HCT116 (cell line): ENCODE measurements around the gene PPTC7. TPM values are rescaled to one million over a fixed set of nuclear protein-coding genes. Genes with fewer than 3 reads are reported as not detected.
"Not testable (repeated sequence)": the region's sequence is repeated elsewhere in the genome, so short reads cannot be mapped to it uniquely, and the experiment has no call there.

Experiments
- ATAC-seq: fragments of 200-7000 bp; cut with Tn5 transposase; 2 replicates; pipeline ENCODE4 v1.9.1; 2020; ENCODE audit warnings: mild to moderate bottlenecking, moderate library complexity
- BruUV-seq: library from RNA; stranded (reverse); fragments of 400-500 nt; replicated peaks from 2 replicates; lab custom pipeline; 2021; lab: Mats Ljungman, UMichigan
- CTCF ChIA-PET: fragments of 300-600 bp; sonication (Branson Sonifier 250); formaldehyde crosslinking; loops from one replicate; lab custom pipeline; 2021; ENCODE audit warnings: antibody characterized with exemption; lab: Charles Lee
- POLR2A ChIA-PET: fragments of 300-600, 350-600 bp; sonication (Branson Sonifier 250); formaldehyde crosslinking; loops from one replicate; lab custom pipeline; 2021; ENCODE audit warnings: antibody characterized with exemption; lab: Charles Lee
- RAD21 ChIA-PET, 2 experiments: fragments of 300-600 bp; sonication (Branson Sonifier 250); formaldehyde crosslinking; loops; one replicate each; lab custom pipeline; 2023; ENCODE audit warnings: low total read pairs in 2 of 2; ENCODE audit not compliant: uncharacterized antibody in 2 of 2, unreplicated experiment in 2 of 2, low non-redundant PET in 1 of 2; lab: Charles Lee
- DNase-seq: peaks from one replicate; pipeline ENCODE4 v3.0.0-alpha.2; 2010; ENCODE audit warnings: low read depth, low spot score
- H2AFZ ChIP-seq: fragments of 200-600 bp; shearing (Covaris generic), sonication (generic); 2 replicates; pipeline ENCODE4 v1.6.1; 2017; ENCODE audit warnings: low read depth, mixed run types, mixed read lengths, antibody characterized with exemption, low read length; ENCODE audit not compliant: poor library complexity, severe bottlenecking
- H3K27ac ChIP-seq: 2 replicates; pipeline ENCODE4 v1.5.1; 2012; ENCODE audit warnings: low read depth, low read length
- H3K27me3 ChIP-seq: fragments of 200-600 bp; sonication (generic); 2 replicates; pipeline ENCODE4 v1.6.1; 2016; ENCODE audit warnings: mixed run types, low read length, mixed read lengths; ENCODE audit not compliant: insufficient read depth
- H3K36me3 ChIP-seq, 2 experiments: fragments of 200-500 bp in 1 of 2; fragments of 200-600 bp in 1 of 2; sonication (Bioruptor generic) in 1 of 2; sonication (generic) in 1 of 2; 2 replicates each; pipeline versions ENCODE4 v1.5.1 to v1.6.1; 2014 to 2016; ENCODE audit warnings: low read length in 2 of 2, inconsistent platforms in 1 of 2, mixed read lengths in 1 of 2, mixed run types in 1 of 2; ENCODE audit not compliant: insufficient read depth in 2 of 2, control insufficient read depth in 1 of 2
- H3K4me1 ChIP-seq, 2 experiments: fragments of 200-600 bp in 1 of 2; sonication (generic) in 1 of 2; 2 replicates each; pipeline versions ENCODE4 v1.5.1 to v1.6.1; 2012 to 2017; ENCODE audit warnings: low read length in 2 of 2, inconsistent platforms in 1 of 2, mild to moderate bottlenecking in 1 of 2, mixed read lengths in 1 of 2, mixed run types in 1 of 2, moderate library complexity in 1 of 2; ENCODE audit not compliant: insufficient read depth in 2 of 2, control insufficient read depth in 1 of 2
- H3K4me2 ChIP-seq: fragments of 200-600 bp; sonication (generic); 2 replicates; pipeline ENCODE4 v1.6.1; 2017; ENCODE audit warnings: mixed run types, low read length, mixed read lengths
- H3K4me3 ChIP-seq, 2 experiments: fragments of 200-600 bp in 1 of 2; sonication (generic) in 1 of 2; replicated peaks in 1 of 2; 2 replicates each; pipeline ENCODE4 v1.5.1; 2011 to 2016; ENCODE audit warnings: low read length in 2 of 2, control low read depth in 1 of 2, low read depth in 1 of 2, mild to moderate bottlenecking in 1 of 2, mixed read lengths in 1 of 2, mixed run types in 1 of 2
- H3K79me2 ChIP-seq: fragments of 200-600 bp; sonication (generic); 2 replicates; pipeline ENCODE4 v1.6.1; 2017; ENCODE audit warnings: mild to moderate bottlenecking, mixed run types, low read length, moderate library complexity, mixed read lengths; ENCODE audit not compliant: insufficient read depth
- H3K9ac ChIP-seq: fragments of 200-600 bp; sonication (generic); 2 replicates; pipeline ENCODE4 v1.6.1; 2016; ENCODE audit warnings: low read length, mixed read lengths
- H3K9me2 ChIP-seq: fragments of 200-600 bp; sonication (generic), shearing (Covaris generic); 2 replicates; pipeline ENCODE4 v1.6.1; 2017; ENCODE audit warnings: mixed run types, mild to moderate bottlenecking, moderate library complexity; ENCODE audit not compliant: insufficient read depth
- H3K9me3 ChIP-seq, 2 experiments: fragments of 200-500 bp in 1 of 2; fragments of 200-600 bp in 1 of 2; sonication (Bioruptor generic) in 1 of 2; sonication (generic) in 1 of 2; 2 replicates each; pipeline ENCODE4 v1.6.1; 2014 to 2017; ENCODE audit warnings: low read length in 2 of 2, mixed read lengths in 2 of 2, inconsistent platforms in 1 of 2, low read depth in 1 of 2, mild to moderate bottlenecking in 1 of 2, mixed run types in 1 of 2, moderate library complexity in 1 of 2; ENCODE audit not compliant: control insufficient read depth in 1 of 2, insufficient read depth in 1 of 2
- H4K20me1 ChIP-seq: fragments of 200-600 bp; sonication (generic), shearing (Covaris generic); 2 replicates; pipeline ENCODE4 v1.6.1; 2017; ENCODE audit warnings: mixed run types, mild to moderate bottlenecking, moderate library complexity; ENCODE audit not compliant: insufficient read depth
- CEBPB ChIP-seq: IDR thresholded peaks from 2 replicates; pipeline ENCODE4 v1.6.1; 2012; ENCODE audit warnings: low read depth
- ELF1 ChIP-seq: IDR thresholded peaks from 2 replicates; pipeline ENCODE4 v1.6.1; 2012; ENCODE audit warnings: low read depth, borderline replicate concordance
- FOSL1 ChIP-seq: IDR thresholded peaks from 2 replicates; pipeline ENCODE4 v1.6.1; 2012; ENCODE audit warnings: low read depth
- JUND ChIP-seq: IDR thresholded peaks from 2 replicates; pipeline ENCODE4 v1.6.1; 2012
- POLR2A ChIP-seq: IDR thresholded peaks from 2 replicates; pipeline ENCODE4 v1.7.0; 2011; ENCODE audit warnings: borderline replicate concordance; ENCODE audit not compliant: insufficient read depth, insufficient read length; ENCODE audit errors: extremely low read depth
- RAD21 ChIP-seq: IDR thresholded peaks from 2 replicates; pipeline ENCODE4 v1.6.1; 2012; ENCODE audit warnings: low read depth, mild to moderate bottlenecking
- SIN3A ChIP-seq: IDR thresholded peaks from 2 replicates; pipeline ENCODE4 v1.6.1; 2012; ENCODE audit warnings: low read depth
- SP1 ChIP-seq: IDR thresholded peaks from 2 replicates; pipeline ENCODE4 v1.6.1; 2012; ENCODE audit warnings: low read depth
- TCF7L2 ChIP-seq: IDR thresholded peaks from 2 replicates; pipeline ENCODE4 v1.7.0; 2011; ENCODE audit warnings: borderline replicate concordance, inconsistent platforms; ENCODE audit not compliant: insufficient read depth, insufficient read length; ENCODE audit errors: extremely low read depth
- ZNF274 ChIP-seq: fragments of 200-500 bp; sonication (Bioruptor generic); IDR thresholded peaks from 2 replicates; pipeline ENCODE4 v1.6.1; 2014; ENCODE audit warnings: mild to moderate bottlenecking, low read depth, low read length, inconsistent platforms
- intact Hi-C: fragments of 100-400 bp; cut with micrococcal nuclease; formaldehyde crosslinking; loops from 2 replicates; pipeline ENCODE4 v1.10.0; 2022
- total RNA-seq: library from RNA; stranded (reverse); gene quantifications from one replicate; pipeline ENCODE4 v1.2.1, GENCODE V29; 2021; ENCODE audit not compliant: unreplicated experiment
- TF ChIP-seq, protein P1 (sequence below): IDR thresholded peaks from 2 replicates; pipeline ENCODE4 v1.6.1; 2011; ENCODE audit warnings: mild to moderate bottlenecking, low read length, moderate library complexity; ENCODE audit not compliant: insufficient replicate concordance; ENCODE audit errors: extremely low read depth
- TF ChIP-seq, protein P2 (sequence below): IDR thresholded peaks from 2 replicates; pipeline ENCODE4 v1.6.1; 2012
- TF ChIP-seq, protein P3 (sequence below): IDR thresholded peaks from 2 replicates; pipeline ENCODE4 v1.6.1; 2012
- TF ChIP-seq, protein P4 (sequence below), 3 experiments: fragments of 200-600 bp in 1 of 3; sonication (generic) in 1 of 3; IDR thresholded peaks in 2 of 3; conservative IDR thresholded peaks in 1 of 3; 2 replicates each; pipeline ENCODE4 v1.5.1; 2012 to 2017; ENCODE audit warnings: low read depth in 2 of 3, low read length in 2 of 3, antibody characterized with exemption in 1 of 3, borderline replicate concordance in 1 of 3, control low read depth in 1 of 3, mild to moderate bottlenecking in 1 of 3, mixed read lengths in 1 of 3, mixed run types in 1 of 3, moderate library complexity in 1 of 3; ENCODE audit not compliant: insufficient read depth in 1 of 3

PPTC7 gene
- total RNA-seq, 1 experiment from 2014 or later = 25.2 TPM

DNA sequence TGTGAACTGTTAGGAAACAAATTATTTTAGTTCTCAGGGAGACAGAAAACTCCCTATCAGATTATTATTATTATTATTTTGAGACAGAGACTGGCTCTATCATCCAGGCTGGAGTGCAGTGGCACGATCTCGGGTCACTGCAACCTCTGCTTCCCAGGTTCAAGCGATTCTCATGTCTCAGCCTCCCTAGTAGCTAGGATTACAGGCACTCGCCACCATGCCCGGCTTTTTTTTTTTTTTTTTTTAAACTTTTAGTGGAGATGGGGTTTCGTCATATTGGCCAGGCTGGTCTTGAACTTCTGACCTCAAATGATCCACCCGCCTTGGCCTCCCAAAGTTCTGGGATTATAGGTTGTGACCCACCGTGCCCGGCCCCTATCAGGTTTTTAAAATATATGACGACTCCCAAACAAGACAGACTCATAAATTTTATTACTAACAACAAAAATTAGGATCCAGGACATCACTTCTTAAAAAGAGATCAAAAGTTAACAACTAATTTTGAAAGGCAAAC lies 8.3 kb downstream of the PPTC7 start:
- H3K9me2 ChIP-seq, H4K20me1 ChIP-seq, H2AFZ ChIP-seq, H3K27ac ChIP-seq, POLR2A ChIA-PET, H3K4me3 ChIP-seq, RAD21 ChIA-PET, H3K27me3 ChIP-seq, ATAC-seq, H3K9me3 ChIP-seq, DNase-seq, H3K36me3 ChIP-seq, BruUV-seq, intact Hi-C loops: not testable (repeated sequence)
- peaks cover 82% of the 10 kb centered on the region for H3K79me2 ChIP-seq
- H3K4me2 ChIP-seq = 0 out of 2 replicates have a peak overlapping the region, but pooled peaks have one; percentile 32
- H3K9ac ChIP-seq = 0 out of 2 replicates have a peak overlapping the region, but pooled peaks have one; percentile 1
- CTCF ChIA-PET = interaction anchor here (1.0 kb wide), 1 partner anchor 9 kb away, joined by 3 read pairs; no protein-coding TSS in a partner anchor
- peaks cover 31 to 50% of the 10 kb centered on the region in 2 experiments for H3K4me1 ChIP-seq

DNA sequence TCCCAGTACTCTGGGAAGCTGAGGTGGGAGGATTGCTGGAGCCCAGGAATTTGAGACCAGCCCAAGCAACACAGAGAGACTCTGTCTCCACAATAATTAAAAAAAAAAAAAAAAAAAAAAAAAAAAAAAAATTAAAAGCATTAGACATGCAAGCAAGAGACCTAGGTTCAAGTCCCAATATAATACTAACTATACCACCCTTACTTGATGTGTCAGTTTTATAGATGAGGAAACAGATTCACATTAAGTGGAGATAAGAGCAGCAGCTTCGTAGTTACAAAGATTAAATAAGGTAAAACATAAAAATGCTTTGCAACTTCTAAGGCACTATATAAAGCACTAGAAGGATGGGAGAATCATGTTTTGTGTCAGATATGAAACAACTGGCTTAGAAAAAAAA lies 9.1 kb downstream of the PPTC7 start:
- Histone ChIP-seq H3K27me3 (no peaks in the 10 kb centered on the region), H4K20me1 (peaks cover 8% of the 10 kb centered on the region; the same call in 1 of the 2 replicates), H3K4me2 (no peak overlapping the region), H2AFZ (no peak overlapping the region), H3K4me3 (no peak overlapping the region), H3K27ac (no peak overlapping the region), H3K36me3 (peaks cover 0 to 5% of the 10 kb centered on the region in 2 experiments; a peak in 1 of 4 replicates), H3K4me1 (peaks cover 23 to 42% of the 10 kb centered on the region in 2 experiments), H3K79me2 (peaks cover 82% of the 10 kb centered on the region), H3K9ac (no peak overlapping the region), H3K9me3 (peaks cover 9 to 12% of the 10 kb centered on the region in 2 experiments; a peak in 2 of 4 replicates), H3K9me2 (no peaks in the 10 kb centered on the region)
- ChIA-PET POLR2A (no interaction called here), RAD21 (no interaction called here), CTCF (interaction anchor here (1.0 kb wide), 1 partner anchor 8 kb away, joined by 3 read pairs; no protein-coding TSS in a partner anchor)
- ATAC-seq = no peak
- intact Hi-C loops = no loop called here
- TF ChIP-seq ZNF274 (no peak), CEBPB (no peak), SP1 (no peak), SIN3A (no peak), RAD21 (no peak), POLR2A (no peak), ELF1 (no peak), TCF7L2 (no peak), JUND (no peak), FOSL1 (no peak)
- TF ChIP-seq, protein P1, sequence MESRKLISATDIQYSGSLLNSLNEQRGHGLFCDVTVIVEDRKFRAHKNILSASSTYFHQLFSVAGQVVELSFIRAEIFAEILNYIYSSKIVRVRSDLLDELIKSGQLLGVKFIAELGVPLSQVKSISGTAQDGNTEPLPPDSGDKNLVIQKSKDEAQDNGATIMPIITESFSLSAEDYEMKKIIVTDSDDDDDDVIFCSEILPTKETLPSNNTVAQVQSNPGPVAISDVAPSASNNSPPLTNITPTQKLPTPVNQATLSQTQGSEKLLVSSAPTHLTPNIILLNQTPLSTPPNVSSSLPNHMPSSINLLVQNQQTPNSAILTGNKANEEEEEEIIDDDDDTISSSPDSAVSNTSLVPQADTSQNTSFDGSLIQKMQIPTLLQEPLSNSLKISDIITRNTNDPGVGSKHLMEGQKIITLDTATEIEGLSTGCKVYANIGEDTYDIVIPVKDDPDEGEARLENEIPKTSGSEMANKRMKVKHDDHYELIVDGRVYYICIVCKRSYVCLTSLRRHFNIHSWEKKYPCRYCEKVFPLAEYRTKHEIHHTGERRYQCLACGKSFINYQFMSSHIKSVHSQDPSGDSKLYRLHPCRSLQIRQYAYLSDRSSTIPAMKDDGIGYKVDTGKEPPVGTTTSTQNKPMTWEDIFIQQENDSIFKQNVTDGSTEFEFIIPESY = no peak
- TF ChIP-seq, protein P2, sequence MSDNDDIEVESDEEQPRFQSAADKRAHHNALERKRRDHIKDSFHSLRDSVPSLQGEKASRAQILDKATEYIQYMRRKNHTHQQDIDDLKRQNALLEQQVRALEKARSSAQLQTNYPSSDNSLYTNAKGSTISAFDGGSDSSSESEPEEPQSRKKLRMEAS = no peak
- TF ChIP-seq, protein P3, sequence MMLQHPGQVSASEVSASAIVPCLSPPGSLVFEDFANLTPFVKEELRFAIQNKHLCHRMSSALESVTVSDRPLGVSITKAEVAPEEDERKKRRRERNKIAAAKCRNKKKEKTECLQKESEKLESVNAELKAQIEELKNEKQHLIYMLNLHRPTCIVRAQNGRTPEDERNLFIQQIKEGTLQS = no peak
- TF ChIP-seq, protein P4, sequence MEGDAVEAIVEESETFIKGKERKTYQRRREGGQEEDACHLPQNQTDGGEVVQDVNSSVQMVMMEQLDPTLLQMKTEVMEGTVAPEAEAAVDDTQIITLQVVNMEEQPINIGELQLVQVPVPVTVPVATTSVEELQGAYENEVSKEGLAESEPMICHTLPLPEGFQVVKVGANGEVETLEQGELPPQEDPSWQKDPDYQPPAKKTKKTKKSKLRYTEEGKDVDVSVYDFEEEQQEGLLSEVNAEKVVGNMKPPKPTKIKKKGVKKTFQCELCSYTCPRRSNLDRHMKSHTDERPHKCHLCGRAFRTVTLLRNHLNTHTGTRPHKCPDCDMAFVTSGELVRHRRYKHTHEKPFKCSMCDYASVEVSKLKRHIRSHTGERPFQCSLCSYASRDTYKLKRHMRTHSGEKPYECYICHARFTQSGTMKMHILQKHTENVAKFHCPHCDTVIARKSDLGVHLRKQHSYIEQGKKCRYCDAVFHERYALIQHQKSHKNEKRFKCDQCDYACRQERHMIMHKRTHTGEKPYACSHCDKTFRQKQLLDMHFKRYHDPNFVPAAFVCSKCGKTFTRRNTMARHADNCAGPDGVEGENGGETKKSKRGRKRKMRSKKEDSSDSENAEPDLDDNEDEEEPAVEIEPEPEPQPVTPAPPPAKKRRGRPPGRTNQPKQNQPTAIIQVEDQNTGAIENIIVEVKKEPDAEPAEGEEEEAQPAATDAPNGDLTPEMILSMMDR (IDR thresholded peaks at IDR 0.05 in 2 of 3, conservative IDR thresholded peaks at IDR 0.05 in 1 of 3; ENCODE audit: borderline replicate concordance in 1 of 3, insufficient read depth in 1 of 3, low read depth in 2 of 3, low read length in 2 of 3) = no peak
- no TSS peak for BruUV-seq
- no peak for DNase-seq
